ENCODE data around the gene MEF2C.

DNA sequence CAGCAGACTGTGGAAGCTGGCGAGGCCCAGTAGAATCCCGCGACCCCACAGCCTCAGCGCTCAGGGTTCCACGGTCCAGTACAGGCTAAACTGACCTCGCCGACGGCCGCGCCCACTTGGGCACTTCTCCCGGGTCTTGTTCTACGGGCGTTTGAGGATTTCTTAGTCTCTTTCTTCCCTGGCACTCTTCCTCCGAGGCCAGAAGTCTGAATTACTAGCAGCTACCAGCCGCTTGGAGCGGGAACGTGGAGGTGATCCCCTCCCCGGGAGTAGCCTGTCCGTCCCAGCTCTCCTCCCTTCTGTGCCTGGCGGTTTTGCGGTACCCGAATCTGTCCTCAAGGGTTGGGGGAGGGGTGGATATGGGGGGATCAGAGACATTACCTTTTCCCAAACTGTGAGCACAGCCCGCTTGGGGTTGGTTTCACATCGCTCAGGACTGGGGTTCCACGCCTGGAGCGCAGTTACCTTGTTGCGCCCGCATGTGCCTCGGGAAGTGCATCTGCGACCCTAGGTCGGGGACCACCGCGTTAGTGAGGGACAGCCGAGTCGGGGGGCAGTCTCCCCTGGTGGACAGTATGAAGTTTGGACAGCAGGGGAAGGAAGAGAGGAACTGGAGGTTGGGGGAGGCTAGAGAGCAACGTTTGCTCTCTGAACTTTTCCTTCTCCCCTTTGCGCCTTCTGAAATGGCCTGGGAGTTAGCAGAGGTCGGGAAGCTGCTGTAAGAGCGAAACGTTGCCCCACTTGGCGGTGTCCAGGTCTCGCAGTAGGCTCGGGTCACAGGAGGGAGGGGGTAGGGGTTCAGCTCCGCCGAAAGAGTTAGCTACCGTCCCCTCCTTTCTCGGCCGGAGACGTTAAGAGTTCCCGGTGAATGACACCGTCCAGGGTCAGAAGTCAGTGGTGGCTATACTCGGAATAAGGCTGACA, 190.8 kb downstream of the MEF2C start:
- TF ChIP-seq TAF1 (IDR thresholded peaks at IDR 0.05; ENCODE audit: borderline replicate concordance, low read depth, low read length) (no peak), POLR2AphosphoS5 (IDR thresholded peaks at IDR 0.05; ENCODE audit: low read depth, low read length) (no peak), POLR2A (IDR thresholded peaks at IDR 0.05; ENCODE audit: low read depth, low read length) (no peak)
